KBM-7 (cell line): ENCODE results near the gene OXNAD1.

Source experiments
- DNase-seq: peaks from one replicate; pipeline ENCODE4 v3.0.0-alpha.2; 2015
- in situ Hi-C: fragments of 300-500 bp; cut with MboI; formaldehyde crosslinking; loops from 2 replicates; pipeline ENCODE4 v1.14.3; 2020; ENCODE audit warnings: low sequenced_read_pairs, low pct_unique_long_range_greater_than_20kb, mixed read lengths

OXNAD1 gene

GRCh38 chr3:16335772-16336645 is 71.0 kb downstream of the OXNAD1 start:
- in situ Hi-C loops = no loop called here
- DNase-seq = no peak

GRCh38 chr3:16336825-16337224 is 71.8 kb downstream of the OXNAD1 start:
- in situ Hi-C loops = no loop called here
- no peak for DNase-seq

- DNase-seq = no peak
These were observed 73.0 kb downstream of the OXNAD1 start for GRCh38 chr3:16337856-16338540.

DNA sequence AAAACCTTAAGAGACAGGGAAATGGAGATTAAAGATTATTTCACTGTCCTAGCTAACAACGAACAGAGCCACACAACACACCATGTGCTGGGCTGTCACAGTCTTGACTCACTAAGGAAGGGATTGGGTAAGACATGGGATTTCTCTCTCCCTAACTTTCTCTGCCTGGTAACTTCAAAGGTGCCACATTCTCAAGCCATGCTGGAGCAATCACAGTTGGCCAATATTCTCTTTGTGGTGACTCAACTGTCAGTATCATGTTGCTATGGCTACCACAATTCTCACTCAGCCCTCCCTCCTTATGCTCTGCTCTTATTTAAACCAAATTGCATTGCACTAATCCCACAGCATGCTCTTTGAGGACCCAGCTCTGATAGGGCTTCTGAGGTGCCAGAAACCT is 74.0 kb downstream of the OXNAD1 start:
- in situ Hi-C loops = no loop called here

More at GRCh38 chr3:16337856-16338540, 73.0 kb downstream of the OXNAD1 start:
- in situ Hi-C loops = no loop called here

GRCh38 chr3:16343101-16343500 is 78.1 kb downstream of the OXNAD1 start:
- peak; percentile 22 for DNase-seq
- in situ Hi-C loops = no loop called here

More for the DNA sequence above, 74.0 kb downstream of the OXNAD1 start:
- peak; percentile 21 for DNase-seq

- in situ Hi-C loops = no loop called here
- DNase-seq = no peak
These were observed 81.5 kb downstream of the OXNAD1 start for GRCh38 chr3:16346413-16347081.

DNA sequence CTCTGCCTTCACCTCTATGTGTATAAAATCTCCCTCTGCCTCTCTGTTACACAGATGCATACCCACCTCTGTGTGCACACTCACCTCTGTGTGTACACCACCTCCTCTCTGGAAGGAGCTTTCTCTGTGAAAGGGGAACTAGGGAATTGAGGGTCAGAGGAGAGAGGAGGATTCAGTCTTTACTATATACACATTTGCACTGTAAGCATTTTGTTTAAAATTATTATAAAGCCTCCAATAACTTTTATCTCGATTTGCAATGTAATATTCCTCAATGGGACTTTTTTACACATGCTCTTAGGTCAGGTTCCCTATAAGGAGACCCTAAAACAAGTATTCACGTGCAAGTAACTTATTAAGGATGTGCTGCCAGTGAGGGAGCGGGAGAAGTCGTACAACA is 82.5 kb downstream of the OXNAD1 start:
- in situ Hi-C loops = no loop called here
- no peak for DNase-seq

- no peak for DNase-seq
- in situ Hi-C loops = no loop called here
These were observed 85.1 kb downstream of the OXNAD1 start for GRCh38 chr3:16349986-16350596.

DNA sequence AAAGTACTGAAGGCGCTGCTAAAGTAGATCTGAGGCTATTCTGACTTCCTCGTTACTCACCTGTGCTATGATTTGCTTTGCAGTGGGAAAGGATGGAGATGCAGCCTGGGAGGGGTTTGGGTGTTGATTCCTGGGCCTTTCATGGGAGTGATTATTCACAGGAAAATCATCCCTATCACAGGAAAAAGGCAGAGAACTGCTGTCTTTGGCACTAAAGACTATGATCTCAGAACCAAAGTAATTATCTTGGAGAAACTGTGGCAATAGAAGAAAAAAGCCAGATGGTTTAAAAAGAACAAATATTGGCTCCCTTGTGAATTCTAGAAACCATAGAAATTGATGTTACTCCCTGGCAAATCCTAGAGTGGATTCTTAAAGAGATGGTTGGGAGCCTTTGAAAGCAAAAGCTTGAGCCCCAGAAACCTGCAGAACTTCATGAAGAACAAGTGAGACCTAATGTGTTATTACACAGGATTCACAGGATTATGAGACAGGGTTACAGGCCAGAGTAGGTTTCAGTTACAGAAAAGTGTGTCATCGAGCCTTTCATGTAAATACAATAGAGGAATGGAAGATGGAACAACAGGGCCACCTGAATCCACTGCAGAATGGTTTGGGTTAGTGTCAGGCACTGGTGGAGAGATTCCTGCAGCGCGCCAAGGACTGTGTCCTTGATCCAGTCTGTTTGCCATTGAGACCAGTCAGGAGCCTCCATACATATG is 85.7 kb downstream of the OXNAD1 start:
- no peak for DNase-seq
- in situ Hi-C loops = no loop called here

DNA sequence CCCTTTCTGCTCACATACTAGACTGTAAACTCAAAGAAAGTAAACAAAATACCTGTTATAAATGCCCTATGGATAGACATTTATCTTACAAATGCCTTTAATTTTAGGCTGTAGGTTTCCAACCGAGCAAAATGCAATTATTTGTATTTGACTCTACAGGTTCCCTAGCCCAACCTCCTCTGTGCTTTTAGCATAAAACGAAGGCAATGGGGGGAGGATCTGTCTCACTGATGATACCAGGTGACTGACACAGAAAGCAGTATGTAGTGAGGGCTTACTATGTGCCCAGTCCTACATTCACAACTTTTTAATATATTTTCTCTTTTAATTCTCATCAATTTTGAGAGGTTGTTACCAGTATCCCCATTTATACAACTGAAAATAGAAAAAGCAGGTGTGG is 87.4 kb downstream of the OXNAD1 start:
- in situ Hi-C loops = no loop called here
- DNase-seq = no peak

DNA sequence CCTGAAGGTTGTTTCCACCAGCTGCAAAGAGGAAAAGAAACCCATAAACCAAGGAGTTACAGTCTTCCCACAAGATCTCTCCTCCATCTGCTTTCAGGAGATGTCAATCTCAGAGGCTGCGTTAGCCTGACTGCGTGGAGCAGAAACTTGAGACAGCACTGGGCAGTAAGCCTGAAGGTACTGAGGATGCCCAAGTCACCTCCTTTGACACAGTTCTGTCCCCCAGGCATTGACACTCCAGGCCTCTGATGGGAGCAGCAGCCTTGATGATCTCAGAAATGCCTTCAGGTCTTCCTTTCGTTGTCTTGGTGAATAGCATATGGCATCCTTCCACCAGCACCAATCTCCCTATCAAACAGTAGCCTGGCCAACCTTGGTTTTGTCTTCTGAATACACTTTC is 89.3 kb downstream of the OXNAD1 start:
- in situ Hi-C loops = no loop called here
- DNase-seq = no peak
